HUES6 (cell line): ENCODE measurements around the gene MLPH.

Experiments
- H3K27ac ChIP-seq: 2 replicates; pipeline ENCODE4 v1.7.0; 2013; ENCODE audit warnings: low read depth, mild to moderate bottlenecking, low read length, inconsistent platforms
- H3K27me3 ChIP-seq: 2 replicates; pipeline ENCODE4 v1.6.1; 2013; ENCODE audit warnings: low read length; ENCODE audit not compliant: control insufficient read depth, insufficient read depth
- H3K36me3 ChIP-seq: 2 replicates; pipeline ENCODE4 v1.6.1; 2013; ENCODE audit warnings: low read length; ENCODE audit not compliant: control insufficient read depth, insufficient read depth
- H3K4me1 ChIP-seq: 2 replicates; pipeline ENCODE4 v1.6.1; 2013; ENCODE audit warnings: low read length; ENCODE audit not compliant: control insufficient read depth, insufficient read depth
- H3K4me3 ChIP-seq: 2 replicates; pipeline ENCODE4 v1.5.1; 2013; ENCODE audit warnings: low read depth, low read length
- H3K9ac ChIP-seq: one replicate; pipeline ENCODE4 v1.6.1; 2013; ENCODE audit warnings: mild to moderate bottlenecking, low read length
- H3K9me3 ChIP-seq: 2 replicates; pipeline ENCODE4 v1.6.1; 2013; ENCODE audit warnings: low read depth, low read length; ENCODE audit not compliant: control insufficient read depth, insufficient read depth

The MLPH gene

GRCh38 chr2:237577956-237578870 is 91.2 kb downstream of the MLPH start:
- no peaks in the 10 kb centered on the region for H3K27me3 ChIP-seq
- H3K4me1 ChIP-seq = peaks cover 11% of the 10 kb centered on the region
- H3K4me3 ChIP-seq = no peak overlapping the region
- no peak overlapping the region for H3K9ac ChIP-seq
- H3K27ac ChIP-seq = no peak overlapping the region
- H3K9me3 ChIP-seq = no peaks in the 10 kb centered on the region
- H3K36me3 ChIP-seq = peaks cover 64% of the 10 kb centered on the region

- Histone ChIP-seq H3K4me1 (peaks cover 20% of the 10 kb centered on the region), H3K9ac (no peak overlapping the region)
Observed at GRCh38 chr2:237581326-237581725, 94.3 kb downstream of the MLPH start.

DNA sequence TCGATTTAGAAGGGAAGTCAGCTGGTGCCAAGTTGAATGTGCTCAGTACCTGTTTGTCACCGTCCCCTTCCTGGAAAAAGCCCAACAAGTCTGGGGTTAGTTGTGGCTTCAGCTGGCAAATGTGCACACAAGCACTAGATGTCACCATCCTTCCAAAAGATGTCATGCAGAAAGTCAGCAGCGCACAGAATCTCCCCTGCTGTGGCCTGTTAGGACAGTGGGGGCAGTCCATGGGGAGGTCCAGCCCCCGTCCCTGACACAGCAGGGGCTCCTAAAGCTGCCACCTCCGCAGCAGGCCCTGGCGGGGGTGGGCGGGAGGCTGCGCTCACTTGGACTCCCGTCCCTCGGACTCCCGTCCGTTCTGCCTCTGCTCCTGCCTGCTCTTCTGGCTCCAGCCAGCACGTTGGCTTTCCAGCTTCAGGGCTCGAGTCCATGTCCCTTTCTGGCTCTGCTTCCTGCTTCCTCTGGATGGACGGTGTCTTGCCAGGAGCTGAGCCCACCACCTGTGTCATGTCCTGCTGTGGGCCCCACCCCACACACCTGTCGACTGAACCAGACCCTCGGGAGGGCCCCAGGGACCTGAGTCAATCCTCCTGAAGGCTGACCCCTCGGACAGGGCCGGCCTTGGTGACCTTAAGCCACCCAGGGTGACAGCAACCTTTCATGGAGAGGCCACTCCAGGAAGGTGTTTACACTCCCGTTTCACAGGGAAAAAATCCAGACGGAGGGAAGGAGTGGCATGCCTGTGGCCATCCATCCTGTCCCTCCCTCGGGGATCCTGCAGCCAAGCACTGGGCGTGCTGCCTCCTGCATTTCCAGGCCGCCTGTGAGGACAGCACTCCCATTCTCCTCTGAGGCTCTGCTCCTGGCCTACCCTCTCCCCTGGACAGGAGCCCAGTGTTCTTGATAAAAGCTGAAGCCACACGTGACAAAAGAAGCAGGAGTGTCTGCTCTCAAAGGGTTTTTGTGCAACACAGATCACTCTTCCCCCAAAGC is 95.0 kb downstream of the MLPH start:
- Histone ChIP-seq H3K27me3 (no peaks in the 10 kb centered on the region), H3K36me3 (peaks cover 67% of the 10 kb centered on the region), H3K4me3 (no peak overlapping the region; the same call in 1 of the 2 replicates), H3K4me1 (peaks cover 24% of the 10 kb centered on the region), H3K9ac (no peak overlapping the region), H3K27ac (no peak overlapping the region; the same call in 1 of the 2 replicates), H3K9me3 (no peaks in the 10 kb centered on the region)

More at GRCh38 chr2:237581326-237581725, 94.3 kb downstream of the MLPH start:
- no peaks in the 10 kb centered on the region for H3K9me3 ChIP-seq
- no peaks in the 10 kb centered on the region for H3K27me3 ChIP-seq
- no peak overlapping the region for H3K27ac ChIP-seq
- peaks cover 72% of the 10 kb centered on the region for H3K36me3 ChIP-seq
- H3K4me3 ChIP-seq = no peak overlapping the region

DNA sequence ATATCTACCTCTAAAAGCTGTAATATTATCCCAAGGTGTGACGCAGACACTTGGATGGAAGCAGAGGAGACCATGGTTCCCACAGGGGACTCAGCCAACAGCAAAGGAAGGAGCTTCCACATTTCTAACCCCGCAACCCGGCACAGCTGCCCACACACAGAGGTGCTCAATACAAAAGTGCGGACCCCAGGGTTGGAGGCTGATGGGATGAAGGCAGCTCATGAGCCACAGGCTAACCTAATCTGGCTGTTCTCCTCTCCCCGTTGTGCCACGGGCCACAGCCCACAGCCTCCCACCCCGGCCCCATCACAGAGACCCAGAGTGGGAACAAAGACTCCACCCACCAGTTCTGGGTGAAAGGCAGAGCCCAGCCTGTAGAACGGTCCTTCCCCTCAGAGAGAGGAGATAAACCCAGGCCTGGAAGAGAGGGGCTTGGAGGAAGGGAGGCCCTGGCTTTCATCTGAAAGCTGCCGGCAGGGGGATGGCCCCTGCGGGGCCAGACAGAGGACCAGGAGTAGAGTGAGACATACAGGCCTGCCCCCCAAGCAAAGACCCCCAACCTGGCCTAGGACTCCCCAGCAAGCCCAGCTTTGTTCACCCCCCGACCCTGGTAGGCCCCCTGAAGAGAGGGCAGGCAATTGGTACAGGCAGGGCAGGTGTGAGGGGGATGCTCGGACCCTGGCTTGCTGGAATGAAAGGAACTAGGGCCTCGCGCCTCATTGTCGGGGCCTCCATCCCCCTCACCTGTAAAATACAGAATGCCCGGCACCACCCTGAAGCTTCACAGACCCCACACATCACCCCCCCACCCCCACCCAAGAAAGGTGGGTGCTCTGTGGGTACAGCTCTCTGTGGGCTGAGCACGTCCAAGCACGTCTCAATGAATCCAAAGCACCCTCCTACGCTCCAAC is 96.6 kb downstream of the MLPH start:
- Histone ChIP-seq H3K4me3 (no peak overlapping the region), H3K4me1 (peaks cover 29% of the 10 kb centered on the region), H3K27ac (no peak overlapping the region), H3K36me3 (peaks cover 54% of the 10 kb centered on the region), H3K9me3 (no peaks in the 10 kb centered on the region), H3K9ac (no peak overlapping the region), H3K27me3 (no peaks in the 10 kb centered on the region)

DNA sequence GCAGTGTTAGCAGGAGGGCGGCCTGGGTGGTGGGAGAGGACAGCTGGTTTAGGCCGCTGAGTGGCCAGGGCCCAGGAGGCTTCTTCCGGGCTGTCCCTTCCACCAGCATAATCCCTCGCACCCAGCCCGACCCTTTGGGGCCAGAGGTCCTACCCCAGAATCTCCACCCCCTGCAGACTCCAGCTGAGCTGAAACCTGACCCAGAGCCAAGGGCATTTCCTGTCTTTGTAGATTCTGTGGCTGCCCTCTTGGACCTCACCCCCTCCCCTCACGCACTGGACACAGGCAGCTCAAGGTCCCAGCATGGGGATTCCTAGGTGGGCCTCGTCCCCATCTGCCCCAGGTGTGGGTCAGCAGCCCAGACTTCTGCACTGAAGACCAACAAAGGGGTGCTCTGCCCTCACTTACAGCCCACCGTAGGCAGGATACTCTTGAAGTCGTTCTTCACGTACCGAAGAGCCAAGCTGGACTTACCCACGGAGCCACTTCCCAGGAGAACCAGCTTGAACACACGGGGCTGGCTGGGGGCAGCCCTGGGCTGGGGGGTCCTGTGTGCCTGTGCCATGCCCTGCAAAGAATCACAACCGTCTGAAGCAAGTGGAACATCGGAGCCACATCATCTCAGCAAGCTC is 98.7 kb downstream of the MLPH start:
- no peaks in the 10 kb centered on the region for H3K9me3 ChIP-seq
- H3K4me1 ChIP-seq = peaks cover 36% of the 10 kb centered on the region
- H3K36me3 ChIP-seq = peaks cover 38% of the 10 kb centered on the region
- no peaks in the 10 kb centered on the region for H3K27me3 ChIP-seq
- no peak overlapping the region; the same call in 1 of the 2 replicates for H3K27ac ChIP-seq
- no peak overlapping the region for H3K9ac ChIP-seq
- no peak overlapping the region for H3K4me3 ChIP-seq

DNA sequence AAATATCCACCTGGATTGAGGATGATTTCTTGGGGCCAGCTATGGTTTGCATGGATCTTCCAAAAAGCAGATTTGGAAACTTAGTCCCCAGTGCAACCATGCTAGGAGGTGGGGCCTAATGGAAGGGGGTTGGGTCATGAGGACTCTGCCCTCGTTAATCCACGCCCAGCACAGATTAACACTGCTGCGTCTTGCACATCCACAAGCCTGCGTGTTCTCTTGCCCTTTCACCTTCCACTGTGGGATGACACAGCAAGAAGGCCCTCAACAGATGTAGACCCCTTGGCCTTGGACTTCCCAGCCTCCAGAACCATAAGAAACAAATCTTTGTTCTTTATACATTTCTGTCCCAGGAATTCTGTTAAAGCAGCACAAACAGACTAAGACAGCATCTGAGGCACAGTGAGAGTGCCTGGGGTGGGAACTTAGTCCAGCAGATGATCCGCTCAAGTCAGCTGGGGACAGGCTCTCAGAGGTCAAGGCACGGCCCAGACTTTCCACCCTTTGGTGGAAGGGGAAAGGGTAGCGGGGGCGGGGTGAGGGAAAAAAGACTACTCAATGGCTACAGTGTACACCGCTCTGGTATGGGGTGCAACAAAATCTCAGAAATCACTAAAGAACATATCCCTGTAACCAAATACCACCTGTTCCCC is 101.1 kb downstream of the MLPH start:
- Histone ChIP-seq H3K27ac (no peak overlapping the region; the same call in 1 of the 2 replicates), H3K36me3 (peaks cover 22% of the 10 kb centered on the region), H3K9ac (peak overlapping the region; percentile 56), H3K4me3 (peak overlapping the region; percentile 70), H3K4me1 (peaks cover 46% of the 10 kb centered on the region), H3K9me3 (no peaks in the 10 kb centered on the region), H3K27me3 (no peaks in the 10 kb centered on the region)

GRCh38 chr2:237590272-237591140 is 103.5 kb downstream of the MLPH start, which contains the start of gene RAB17:
Gene RAB17, minus strand, starts transcription at chr2:237590734. Its CDS starts 4,580 bp downstream, at chr2:237586154.
- Histone ChIP-seq H3K9me3 (no peaks in the 10 kb centered on the region), H3K36me3 (peaks cover 11% of the 10 kb centered on the region; the same call in 1 of the 2 replicates), H3K4me1 (peaks cover 69% of the 10 kb centered on the region), H3K27me3 (no peaks in the 10 kb centered on the region), H3K27ac (peak within 1 kb of the TSS; percentile 67), H3K4me3 (peak within 1 kb of the TSS; percentile 70), H3K9ac (peak within 1 kb of the TSS; percentile 86)

DNA sequence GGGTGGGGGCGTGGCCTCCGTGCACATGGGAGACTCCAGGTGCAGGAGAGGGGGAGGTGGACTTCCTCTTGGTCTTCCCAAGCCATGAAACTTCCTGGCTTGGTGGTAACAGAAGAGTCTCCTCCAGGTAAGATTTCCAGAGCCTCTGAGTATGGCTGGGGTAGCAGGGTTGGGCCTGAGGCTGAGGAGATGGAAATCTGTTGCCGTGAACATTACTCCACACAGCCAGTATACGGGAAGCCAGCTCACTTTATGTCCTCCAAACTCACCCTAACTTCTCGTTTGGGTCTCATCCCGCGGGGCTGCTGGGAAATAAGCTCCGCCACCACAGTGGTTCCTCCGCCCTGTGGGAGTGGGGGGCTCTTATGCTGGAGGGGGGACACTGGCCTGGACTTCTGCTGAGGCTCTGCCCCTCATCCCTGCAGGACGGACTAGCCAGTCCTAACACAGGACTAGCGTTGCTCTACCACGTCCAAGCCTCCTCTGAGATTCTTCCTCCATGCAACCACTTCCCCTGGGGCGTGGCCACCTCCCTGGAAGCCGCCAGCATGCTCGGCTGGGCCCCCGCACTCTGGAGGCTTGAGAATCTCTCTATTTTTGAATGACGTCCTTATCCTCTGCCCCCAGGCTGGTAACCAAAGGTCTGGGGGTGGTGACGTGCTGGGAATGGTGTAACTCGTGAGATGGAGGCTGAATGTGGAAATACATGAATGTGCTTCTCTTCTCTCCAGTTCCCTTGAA is 104.3 kb downstream of the MLPH start:
- Histone ChIP-seq H3K27ac (peak overlapping the region; percentile 67), H3K36me3 (0 out of 2 replicates have a peak, but pooled peaks cover 4% of the 10 kb centered on the region), H3K9ac (peak overlapping the region; percentile 86), H3K27me3 (no peaks in the 10 kb centered on the region), H3K4me1 (peaks cover 63% of the 10 kb centered on the region), H3K9me3 (no peaks in the 10 kb centered on the region), H3K4me3 (peak overlapping the region; percentile 70)
